NB4 (cell line): ENCODE measurements around the gene TFEB.

Experiments used
- DNase-seq: peaks from one replicate; pipeline ENCODE4 v3.0.0; 2010; ENCODE audit warnings: low read depth
- H3K4me3 ChIP-seq: one replicate; pipeline ENCODE4 v1.5.1; 2011; ENCODE audit warnings: mild to moderate bottlenecking, low read depth, low read length, moderate library complexity
- MYC ChIP-seq: IDR thresholded peaks from 2 replicates; pipeline ENCODE4 v1.6.1; 2011; ENCODE audit warnings: low read depth, low read length
- POLR2A ChIP-seq: IDR thresholded peaks from 2 replicates; pipeline ENCODE4 v1.6.1; 2011; ENCODE audit warnings: mild to moderate bottlenecking; ENCODE audit not compliant: insufficient read length; ENCODE audit errors: extremely low read depth
- TF ChIP-seq, protein P1 (sequence below): IDR thresholded peaks from 2 replicates; pipeline ENCODE4 v1.6.1; 2011; ENCODE audit warnings: low read depth, low read length
- TF ChIP-seq, protein P2 (sequence below): IDR thresholded peaks from one replicate; pipeline ENCODE4 v1.5.1; 2012; ENCODE audit warnings: low read depth, low read length

Gene TFEB

DNA sequence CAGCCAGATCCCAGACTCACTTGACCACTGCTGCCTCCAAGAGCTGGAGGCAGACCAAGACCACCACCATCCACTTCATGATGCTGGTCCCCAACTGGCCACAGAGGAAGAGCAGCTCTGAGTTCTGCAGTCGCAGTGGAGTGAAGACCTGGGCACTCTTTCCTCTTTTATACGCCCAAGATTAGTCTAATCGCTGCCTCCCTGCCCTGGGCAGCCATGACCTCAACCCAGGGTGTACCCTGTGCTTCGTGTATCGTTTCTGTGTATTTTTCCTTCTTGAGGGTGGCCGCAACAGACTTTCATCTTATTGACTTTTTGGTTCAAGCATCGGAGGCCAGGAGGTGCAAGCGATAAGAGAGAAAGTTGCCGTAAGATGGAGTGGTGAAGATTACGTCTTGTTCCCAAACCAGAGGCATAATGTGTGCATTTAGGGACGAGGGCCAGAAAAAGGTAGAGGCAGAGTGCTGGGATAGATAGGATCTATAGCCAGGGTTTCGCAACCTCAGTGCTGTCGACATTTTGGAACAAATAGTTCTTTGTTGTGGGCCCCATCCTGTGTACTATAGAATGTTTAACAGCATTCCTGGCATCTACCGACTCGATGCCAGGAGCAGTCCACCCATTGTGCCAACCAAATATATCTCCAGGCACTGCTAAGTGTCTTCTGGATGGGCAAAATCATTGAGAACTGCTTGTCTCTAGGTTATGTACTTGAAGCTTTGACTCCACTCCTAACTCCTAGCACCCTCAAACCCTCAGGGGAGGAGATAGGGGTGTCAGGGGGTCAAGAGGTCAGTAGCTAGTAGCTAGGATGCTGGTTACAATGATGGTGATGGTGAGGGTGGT is 12.1 kb upstream of the TFEB start, which contains the start of gene PGC:
Gene PGC (minus strand): TSS at position 142 of the 846 bp plus-strand sequence. CDS start 63 bp downstream, at position 79.
- DNase-seq, result no peak
- TF ChIP-seq MYC (no peak), POLR2A (no peak)
- TF ChIP-seq, protein P1, sequence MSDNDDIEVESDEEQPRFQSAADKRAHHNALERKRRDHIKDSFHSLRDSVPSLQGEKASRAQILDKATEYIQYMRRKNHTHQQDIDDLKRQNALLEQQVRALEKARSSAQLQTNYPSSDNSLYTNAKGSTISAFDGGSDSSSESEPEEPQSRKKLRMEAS, result no peak
- TF ChIP-seq, protein P2, sequence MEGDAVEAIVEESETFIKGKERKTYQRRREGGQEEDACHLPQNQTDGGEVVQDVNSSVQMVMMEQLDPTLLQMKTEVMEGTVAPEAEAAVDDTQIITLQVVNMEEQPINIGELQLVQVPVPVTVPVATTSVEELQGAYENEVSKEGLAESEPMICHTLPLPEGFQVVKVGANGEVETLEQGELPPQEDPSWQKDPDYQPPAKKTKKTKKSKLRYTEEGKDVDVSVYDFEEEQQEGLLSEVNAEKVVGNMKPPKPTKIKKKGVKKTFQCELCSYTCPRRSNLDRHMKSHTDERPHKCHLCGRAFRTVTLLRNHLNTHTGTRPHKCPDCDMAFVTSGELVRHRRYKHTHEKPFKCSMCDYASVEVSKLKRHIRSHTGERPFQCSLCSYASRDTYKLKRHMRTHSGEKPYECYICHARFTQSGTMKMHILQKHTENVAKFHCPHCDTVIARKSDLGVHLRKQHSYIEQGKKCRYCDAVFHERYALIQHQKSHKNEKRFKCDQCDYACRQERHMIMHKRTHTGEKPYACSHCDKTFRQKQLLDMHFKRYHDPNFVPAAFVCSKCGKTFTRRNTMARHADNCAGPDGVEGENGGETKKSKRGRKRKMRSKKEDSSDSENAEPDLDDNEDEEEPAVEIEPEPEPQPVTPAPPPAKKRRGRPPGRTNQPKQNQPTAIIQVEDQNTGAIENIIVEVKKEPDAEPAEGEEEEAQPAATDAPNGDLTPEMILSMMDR, result no peak
- H3K4me3 ChIP-seq, result no peak within 1 kb of the TSS

DNA sequence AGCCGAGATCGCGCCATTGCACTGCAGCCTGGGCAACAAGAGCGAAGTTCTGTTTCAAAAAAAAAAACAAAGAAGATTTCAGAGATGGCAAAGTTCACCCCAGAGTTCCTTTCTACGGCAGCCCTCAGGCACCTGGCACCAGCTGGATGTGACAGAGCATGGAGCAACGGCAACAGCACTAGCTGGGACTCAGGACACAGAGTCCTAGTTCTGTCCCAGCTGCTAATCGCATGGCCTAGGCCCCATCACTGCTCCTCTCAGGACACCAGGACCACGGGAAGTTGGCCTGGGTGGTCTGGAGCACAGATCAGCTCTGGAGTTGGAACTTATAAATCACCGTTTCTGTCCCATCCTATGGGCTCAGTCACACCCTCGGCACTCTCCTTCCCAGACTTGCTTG is 10.7 kb upstream of the TFEB start:
- TF ChIP-seq POLR2A, result no peak
- no peak for TF ChIP-seq MYC
- TF ChIP-seq, protein P2, result no peak
- TF ChIP-seq, protein P1, result no peak
- DNase-seq, result no peak
- no peak overlapping the region for H3K4me3 ChIP-seq

DNA sequence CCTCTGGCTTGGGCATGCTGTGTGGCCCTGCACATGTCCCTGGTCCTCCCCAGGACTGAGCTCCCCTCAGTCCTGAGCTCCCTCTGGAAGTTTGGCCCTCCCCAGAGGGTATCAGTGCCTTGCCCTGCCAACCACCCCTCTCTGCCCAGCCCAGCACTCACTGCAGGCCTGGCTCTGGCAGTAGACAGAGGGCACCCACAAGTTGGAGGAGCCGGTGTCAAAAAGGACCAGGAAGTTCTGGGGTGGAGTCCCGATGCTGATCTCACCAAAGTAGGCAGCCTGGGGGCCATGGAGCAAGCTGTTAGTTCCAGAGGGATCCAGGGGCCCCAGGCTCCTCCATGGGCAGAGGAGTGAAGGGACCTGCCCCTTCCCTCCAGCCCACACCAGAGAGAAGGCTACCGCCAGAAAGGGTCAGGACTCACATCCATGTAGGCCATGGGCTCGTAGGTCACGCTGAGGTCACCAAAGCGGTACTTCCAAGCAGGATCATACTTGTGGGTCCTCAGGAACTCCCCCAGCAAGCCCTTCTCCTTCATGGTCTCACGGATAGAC is 8.9 kb upstream of the TFEB start:
- no peak for DNase-seq
- TF ChIP-seq POLR2A, result no peak
- TF ChIP-seq MYC, result no peak
- TF ChIP-seq, protein P1, result no peak
- TF ChIP-seq, protein P2, result no peak
- no peak overlapping the region for H3K4me3 ChIP-seq

DNA sequence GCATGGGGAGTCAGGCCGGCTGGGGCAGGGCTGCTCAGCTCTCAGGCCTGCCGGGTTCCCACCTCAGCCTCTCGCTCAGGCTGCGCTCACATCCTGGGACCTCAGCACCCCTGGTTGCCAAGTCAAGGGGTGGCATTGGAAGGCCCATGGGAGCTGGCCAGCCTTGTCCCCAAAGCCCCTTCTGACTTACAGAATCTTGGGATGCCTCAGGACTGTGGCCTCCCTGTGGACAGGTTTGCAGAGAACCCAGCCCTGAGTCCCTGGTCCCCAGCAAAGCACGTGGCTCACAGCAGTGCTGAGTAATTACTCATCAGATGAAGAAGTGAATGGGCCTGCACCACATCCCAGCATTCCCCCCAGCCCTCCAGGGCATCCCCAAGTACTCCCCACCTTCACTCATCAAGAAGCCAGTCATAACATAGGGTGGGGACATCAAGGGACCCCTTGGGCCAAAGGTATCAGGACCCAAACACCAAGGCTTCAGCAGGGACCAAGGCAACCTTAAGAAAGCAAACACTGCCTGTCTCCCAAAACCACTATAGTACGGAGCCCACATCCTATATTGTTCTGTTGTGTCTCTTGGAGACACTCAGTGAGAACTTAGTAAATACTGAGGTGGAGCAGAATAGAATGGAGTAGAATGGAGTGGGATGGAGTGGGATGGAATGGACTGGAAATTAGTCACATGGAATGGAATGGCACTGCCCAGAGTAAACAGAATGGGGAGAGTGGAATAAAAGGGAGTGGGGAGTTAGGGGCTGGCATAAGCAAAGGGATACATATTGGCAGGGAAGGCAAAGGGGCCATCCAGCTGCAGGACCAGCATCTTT is 8.2 kb upstream of the TFEB start:
- no peak overlapping the region for H3K4me3 ChIP-seq
- no peak for DNase-seq
- TF ChIP-seq MYC, result no peak
- TF ChIP-seq, protein P1, result no peak
- no peak for TF ChIP-seq POLR2A
- TF ChIP-seq, protein P2, result no peak

DNA sequence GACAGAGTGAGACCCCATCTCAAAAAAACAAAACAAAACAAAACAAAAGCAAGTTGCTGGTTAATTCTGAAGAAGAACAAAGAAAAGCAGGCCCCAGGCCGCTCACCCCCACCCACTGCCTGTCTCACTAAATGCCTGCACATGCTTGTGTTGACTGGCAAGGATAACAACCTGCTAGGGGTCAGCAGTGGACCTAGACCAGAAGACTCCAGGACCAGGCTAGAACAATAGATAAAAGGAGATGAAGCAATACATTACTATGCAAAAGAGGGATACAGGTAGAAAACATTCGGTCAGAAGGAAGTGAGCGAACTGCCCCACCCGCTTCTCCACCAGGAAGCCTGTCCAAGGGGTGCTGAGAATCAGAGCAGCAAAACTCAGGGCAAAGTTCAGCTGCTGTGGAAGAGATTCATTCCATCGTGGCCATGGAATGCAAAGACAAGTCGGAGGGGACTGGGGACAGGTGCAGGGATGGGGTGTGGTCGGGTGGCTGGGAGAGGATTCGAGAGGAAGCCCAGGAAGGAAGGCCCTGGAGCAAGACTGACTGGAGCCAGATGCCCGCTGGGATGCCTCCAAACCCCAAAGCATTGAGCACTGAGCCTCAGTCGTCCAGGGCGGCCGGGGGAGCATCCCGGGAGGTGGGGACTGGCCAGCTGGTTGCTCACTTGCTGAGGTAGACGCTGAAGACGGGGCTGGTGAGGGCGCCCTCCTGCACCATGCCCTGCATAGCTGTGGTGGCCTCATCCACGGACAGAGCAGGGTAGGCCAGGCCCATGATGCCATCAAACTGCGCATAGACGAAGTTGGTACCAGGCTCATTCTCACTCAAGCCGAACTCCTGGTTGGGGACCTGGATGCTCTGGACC is 6.5 kb upstream of the TFEB start:
- TF ChIP-seq MYC (no peak), POLR2A (no peak)
- TF ChIP-seq, protein P1, result no peak
- TF ChIP-seq, protein P2, result no peak
- DNase-seq, result no peak
- H3K4me3 ChIP-seq, result no peak overlapping the region
